DMS53 (cell line): ENCODE measurements around the gene TMPO.
"Not testable (repeated sequence)": the region's sequence is repeated elsewhere in the genome, so short reads cannot be mapped to it uniquely, and the experiment has no call there.

ENCODE experiments used
- DNase-seq: peaks from one replicate; lab custom pipeline; 2025; lab: John Stamatoyannopoulos, UW

The TMPO gene

GRCh38 chr12:98578821-98579220 lies 63.4 kb downstream of the TMPO start:
- peak; percentile 60 for DNase-seq

GRCh38 chr12:98579347-98579746 lies 64.0 kb downstream of the TMPO start:
- no peak for DNase-seq

- DNase-seq, result no peak
Observed at GRCh38 chr12:98579835-98580234, 64.4 kb downstream of the TMPO start.

- DNase-seq, result no peak
Observed at GRCh38 chr12:98580695-98581094, 65.3 kb downstream of the TMPO start.

GRCh38 chr12:98581101-98581500 lies 65.7 kb downstream of the TMPO start:
- no peak for DNase-seq

GRCh38 chr12:98582093-98582492 lies 66.7 kb downstream of the TMPO start:
- no peak for DNase-seq

GRCh38 chr12:98587084-98587483 lies 71.7 kb downstream of the TMPO start:
- peak; percentile 27 for DNase-seq

GRCh38 chr12:98591209-98591608 lies 75.8 kb downstream of the TMPO start:
- peak; percentile 13 for DNase-seq

- peak; percentile 67 for DNase-seq
Observed at GRCh38 chr12:98592825-98593322, 77.5 kb downstream of the TMPO start.

- peak; percentile 100 for DNase-seq
Observed at GRCh38 chr12:98593351-98594049, 78.1 kb downstream of the TMPO start, which contains the start of gene SLC25A3. Gene SLC25A3, plus strand, starts transcription at chr12:98593686. Its CDS starts 293 bp downstream, at chr12:98593979.

- peak; percentile 65 for DNase-seq
Observed at GRCh38 chr12:98594050-98594835, 78.9 kb downstream of the TMPO start.

GRCh38 chr12:98595243-98595988 lies 80.0 kb downstream of the TMPO start:
- DNase-seq, result peak; percentile 25

GRCh38 chr12:98597313-98597712 lies 81.9 kb downstream of the TMPO start:
- not testable (repeated sequence) for DNase-seq
